Breast epithelium (tissue), 4 donors: ENCODE measurements around the gene TNP1. TPM values are rescaled to one million over a fixed set of nuclear protein-coding genes. Genes with fewer than 3 reads are reported as not detected.

ENCODE experiments used
- DNase-seq, 2 donors: peaks; one replicate each; pipeline ENCODE4 v3.0.0-alpha.2; 2019; ENCODE audit warnings: low spot score in 2 of 2
- H3K27ac ChIP-seq, 2 donors: fragments of 200-600 bp; sonication (generic) in 1 of 2; one replicate each; pipeline ENCODE4 v1.5.1; 2016 to 2019; ENCODE audit warnings: mild to moderate bottlenecking in 1 of 2
- H3K27me3 ChIP-seq, 2 donors: fragments of 200-600 bp; sonication (generic) in 1 of 2; one replicate each; pipeline versions ENCODE4 v1.5.1 to v1.6.0; 2017 to 2019; ENCODE audit warnings: control low read depth in 1 of 2, mild to moderate bottlenecking in 1 of 2
- H3K36me3 ChIP-seq: fragments of 200-600 bp; one replicate; pipeline ENCODE4 v1.5.1; 2019
- H3K4me1 ChIP-seq, 2 donors: fragments of 200-600 bp; sonication (generic); one replicate each; pipeline ENCODE4 v1.5.1; 2016 to 2019; ENCODE audit warnings: control low read depth in 1 of 2
- H3K4me3 ChIP-seq, 3 donors: fragments of 200-600 bp; sonication (generic); 1 replicate in 2 of 3; 2 replicates in 1 of 3; pipeline ENCODE4 v1.5.1; 2016 to 2019; ENCODE audit warnings: mild to moderate bottlenecking in 3 of 3, moderate library complexity in 2 of 3
- H3K9me3 ChIP-seq, 2 donors: fragments of 200-600 bp; sonication (generic) in 1 of 2; one replicate each; pipeline ENCODE4 v1.5.1; 2016 to 2019; ENCODE audit warnings: control low read depth in 1 of 2
- CTCF ChIP-seq, 3 donors: fragments of 450-650 bp; IDR thresholded peaks; one replicate each; pipeline ENCODE4 v1.5.1; 2016 to 2017; ENCODE audit warnings: antibody characterized with exemption in 3 of 3, mild to moderate bottlenecking in 3 of 3, moderate library complexity in 3 of 3
- POLR2A ChIP-seq: fragments of 450-650 bp; IDR thresholded peaks from one replicate; pipeline ENCODE4 v1.6.1; 2016; ENCODE audit warnings: antibody characterized with exemption, mild to moderate bottlenecking, moderate library complexity
- POLR2AphosphoS5 ChIP-seq, 3 donors: sonication (generic); formaldehyde crosslinking; IDR thresholded peaks; one replicate each; pipeline ENCODE4 v1.6.1; 2017; ENCODE audit warnings: antibody characterized with exemption in 3 of 3
- intact Hi-C: fragments of 100-400 bp; cut with DNase I; formaldehyde crosslinking; loops from one replicate; pipeline ENCODE4 v1.15.1; 2023; ENCODE audit warnings: low total_unique reads
- total RNA-seq, 3 donors: library from RNA; depleted of rRNA; stranded (reverse); fragments of >200 nt; gene quantifications; one replicate each; pipeline ENCODE4 v1.1.0, GENCODE V29; 2016

Gene TNP1
- not detected for total RNA-seq

- H3K4me1 ChIP-seq: no peaks in the 10 kb centered on the region
- intact Hi-C loops: no loop called here
Measured at GRCh38 chr2:216859944-216860343, at the start of gene TNP1. TSS of gene TNP1 (minus strand) at chr2:216860064. CDS start at chr2:216860034, 30 bp downstream.

GRCh38 chr2:216908300-216908699, 48.4 kb upstream of the TNP1 start:
- no peak overlapping the region for H3K4me3 ChIP-seq
- intact Hi-C loops: no loop called here

More at GRCh38 chr2:216859944-216860343, at the start of gene TNP1:
- TF ChIP-seq CTCF (IDR thresholded peaks at IDR 0.05) (no peak), POLR2AphosphoS5 (IDR thresholded peaks at IDR 0.05) (no peak), POLR2A (no peak)
- no peak for DNase-seq
- Histone ChIP-seq H3K4me3 (no peak within 1 kb of the TSS), H3K9me3 (no peaks in the 10 kb centered on the region), H3K27ac (no peak within 1 kb of the TSS), H3K27me3 (no peaks in the 10 kb centered on the region), H3K36me3 (no peaks in the 10 kb centered on the region)

GRCh38 chr2:216905649-216906329, 45.9 kb upstream of the TNP1 start:
- peaks cover 0 to 10% of the 10 kb centered on the region in 2 donors for H3K9me3 ChIP-seq
- H3K4me1 ChIP-seq: no peaks in the 10 kb centered on the region
- intact Hi-C loops: no loop called here
- TF ChIP-seq CTCF (IDR thresholded peaks at IDR 0.05): no peak
- TF ChIP-seq POLR2AphosphoS5 (IDR thresholded peaks at IDR 0.05): no peak
- no peak for TF ChIP-seq POLR2A
- H3K4me3 ChIP-seq: no peak overlapping the region
- DNase-seq: no peak
- no peaks in the 10 kb centered on the region for H3K27me3 ChIP-seq
- no peak overlapping the region for H3K27ac ChIP-seq
- no peaks in the 10 kb centered on the region for H3K36me3 ChIP-seq

More at GRCh38 chr2:216908300-216908699, 48.4 kb upstream of the TNP1 start:
- Histone ChIP-seq H3K4me1 (no peaks in the 10 kb centered on the region), H3K36me3 (no peaks in the 10 kb centered on the region), H3K27me3 (no peaks in the 10 kb centered on the region), H3K9me3 (peaks cover 0 to under 1% of the 10 kb centered on the region in 2 donors), H3K27ac (no peak overlapping the region)
- TF ChIP-seq POLR2A: no peak
- no peak for TF ChIP-seq CTCF (IDR thresholded peaks at IDR 0.05)
- TF ChIP-seq POLR2AphosphoS5 (IDR thresholded peaks at IDR 0.05): no peak
- no peak for DNase-seq

GRCh38 chr2:216904974-216905373, 45.1 kb upstream of the TNP1 start:
- Histone ChIP-seq H3K4me3 (no peak overlapping the region), H3K27me3 (no peaks in the 10 kb centered on the region), H3K4me1 (no peaks in the 10 kb centered on the region), H3K27ac (no peak overlapping the region), H3K36me3 (no peaks in the 10 kb centered on the region), H3K9me3 (peaks cover 0 to 10% of the 10 kb centered on the region in 2 donors)
- DNase-seq: no peak
- intact Hi-C loops: no loop called here
- TF ChIP-seq POLR2AphosphoS5 (IDR thresholded peaks at IDR 0.05): no peak

- Histone ChIP-seq H3K4me3 (no peak overlapping the region), H3K9me3 (peaks cover 0 to 10% of the 10 kb centered on the region in 2 donors), H3K27me3 (no peaks in the 10 kb centered on the region), H3K4me1 (no peaks in the 10 kb centered on the region), H3K36me3 (no peaks in the 10 kb centered on the region), H3K27ac (no peak overlapping the region)
- TF ChIP-seq CTCF (IDR thresholded peaks at IDR 0.05) (no peak), POLR2AphosphoS5 (IDR thresholded peaks at IDR 0.05) (no peak), POLR2A (no peak)
- intact Hi-C loops: no loop called here
- DNase-seq: no peak
Measured at GRCh38 chr2:216904554-216904953, 44.7 kb upstream of the TNP1 start.
